UCSD-AML1 (cell line): ENCODE results near the gene PLEKHA4.
"Not testable (repeated sequence)": the region's sequence is repeated elsewhere in the genome, so short reads cannot be mapped to it uniquely, and the experiment has no call there.

Experiments used
- DNase-seq: peaks from one replicate; lab custom pipeline; 2025; ENCODE audit not compliant: unreplicated experiment; lab: John Stamatoyannopoulos, UW

PLEKHA4 gene

DNA sequence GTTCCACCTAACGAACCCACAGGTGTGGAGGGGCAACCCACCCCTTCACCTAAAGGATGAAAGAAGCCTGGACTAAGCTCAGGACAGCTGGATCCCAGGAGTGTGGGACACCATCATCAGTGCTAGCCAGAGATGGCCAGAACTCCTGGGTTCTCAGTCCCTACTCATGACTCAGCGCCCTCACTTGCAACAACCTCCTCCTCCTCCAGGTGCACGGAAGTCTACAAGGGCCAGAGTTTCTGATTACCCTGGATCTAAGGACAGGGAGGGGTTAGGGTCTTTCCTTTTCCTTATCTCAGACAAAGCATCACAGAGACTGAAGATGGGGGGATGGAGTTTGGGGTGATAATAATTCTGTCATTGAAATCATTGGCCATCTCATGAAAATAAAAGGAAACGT, 22.1 kb upstream of the PLEKHA4 start:
- no peak for DNase-seq

DNA sequence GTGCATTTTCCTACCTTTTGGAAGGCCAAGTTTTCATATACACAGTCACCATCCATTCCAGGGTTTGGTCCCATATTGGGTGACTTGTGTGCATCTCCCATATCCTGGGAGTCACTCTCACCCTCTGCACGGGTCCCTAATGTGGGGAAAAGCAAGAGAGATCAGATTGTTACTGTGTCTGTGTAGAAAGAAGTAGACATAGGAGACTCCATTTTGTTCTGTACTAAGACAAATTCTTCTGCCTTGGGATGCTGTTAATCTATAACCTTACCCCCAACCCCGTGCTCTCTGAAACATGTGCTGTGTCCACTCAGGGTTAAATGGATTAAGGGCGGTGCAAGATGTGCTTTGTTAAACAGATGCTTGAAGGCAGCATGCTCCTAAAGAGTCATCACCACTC, 21.1 kb upstream of the PLEKHA4 start:
- not testable (repeated sequence) for DNase-seq

DNA sequence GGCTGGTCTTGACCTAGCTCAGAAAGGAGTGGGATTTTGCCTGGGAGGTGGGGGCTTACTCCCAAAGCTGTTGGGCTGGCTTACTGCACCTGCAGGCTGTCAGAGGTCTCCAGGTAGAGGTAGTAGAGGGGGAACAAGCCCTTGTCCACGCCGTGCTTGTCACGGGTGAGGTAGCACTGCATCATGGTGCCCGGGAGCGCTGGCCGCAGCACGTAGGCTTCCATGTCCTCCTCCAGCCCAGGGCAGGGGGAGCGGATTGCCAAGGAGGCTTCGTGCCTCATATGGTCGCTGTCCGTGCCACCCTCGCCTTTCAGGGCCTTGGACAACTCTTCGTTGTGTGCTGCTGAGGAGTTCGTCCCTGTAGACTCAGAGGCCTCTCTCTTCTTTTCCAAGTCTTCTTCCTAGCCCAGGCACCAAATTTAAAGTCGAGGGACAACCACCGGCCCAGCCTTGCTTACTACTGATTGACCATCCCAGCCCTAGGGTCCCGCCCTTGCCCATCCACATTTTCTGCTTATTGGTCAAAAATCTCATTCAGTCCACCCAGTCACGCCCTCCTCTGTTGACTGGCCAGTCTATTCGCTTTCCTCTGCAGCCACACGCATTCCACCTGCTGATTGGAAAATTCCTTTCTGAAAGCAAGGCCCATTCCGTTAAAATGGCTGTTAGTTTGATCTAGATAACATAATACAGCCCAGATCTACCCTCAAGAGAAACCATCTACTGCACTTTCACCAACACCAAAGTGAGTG, 19.6 kb upstream of the PLEKHA4 start:
- DNase-seq: no peak

DNA sequence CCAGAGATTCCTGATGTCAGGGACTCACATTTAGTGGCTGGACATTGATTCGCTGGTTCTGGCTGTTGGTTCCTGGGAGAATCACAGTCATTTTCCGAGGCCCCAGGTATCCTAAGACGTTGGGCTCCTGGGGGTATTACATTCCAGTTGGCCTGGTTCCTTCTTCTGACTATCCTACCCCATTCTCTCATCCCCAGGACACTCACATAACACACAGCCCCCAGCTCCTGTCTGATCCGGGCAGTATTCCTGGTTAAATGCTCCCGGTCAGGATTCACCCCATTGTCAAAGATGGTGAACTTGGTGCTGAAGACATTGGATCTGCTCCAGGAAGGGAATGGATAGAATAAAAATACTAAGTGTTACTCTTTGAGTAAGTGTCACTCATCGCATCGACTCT, 15.3 kb upstream of the PLEKHA4 start:
- DNase-seq: no peak

DNA sequence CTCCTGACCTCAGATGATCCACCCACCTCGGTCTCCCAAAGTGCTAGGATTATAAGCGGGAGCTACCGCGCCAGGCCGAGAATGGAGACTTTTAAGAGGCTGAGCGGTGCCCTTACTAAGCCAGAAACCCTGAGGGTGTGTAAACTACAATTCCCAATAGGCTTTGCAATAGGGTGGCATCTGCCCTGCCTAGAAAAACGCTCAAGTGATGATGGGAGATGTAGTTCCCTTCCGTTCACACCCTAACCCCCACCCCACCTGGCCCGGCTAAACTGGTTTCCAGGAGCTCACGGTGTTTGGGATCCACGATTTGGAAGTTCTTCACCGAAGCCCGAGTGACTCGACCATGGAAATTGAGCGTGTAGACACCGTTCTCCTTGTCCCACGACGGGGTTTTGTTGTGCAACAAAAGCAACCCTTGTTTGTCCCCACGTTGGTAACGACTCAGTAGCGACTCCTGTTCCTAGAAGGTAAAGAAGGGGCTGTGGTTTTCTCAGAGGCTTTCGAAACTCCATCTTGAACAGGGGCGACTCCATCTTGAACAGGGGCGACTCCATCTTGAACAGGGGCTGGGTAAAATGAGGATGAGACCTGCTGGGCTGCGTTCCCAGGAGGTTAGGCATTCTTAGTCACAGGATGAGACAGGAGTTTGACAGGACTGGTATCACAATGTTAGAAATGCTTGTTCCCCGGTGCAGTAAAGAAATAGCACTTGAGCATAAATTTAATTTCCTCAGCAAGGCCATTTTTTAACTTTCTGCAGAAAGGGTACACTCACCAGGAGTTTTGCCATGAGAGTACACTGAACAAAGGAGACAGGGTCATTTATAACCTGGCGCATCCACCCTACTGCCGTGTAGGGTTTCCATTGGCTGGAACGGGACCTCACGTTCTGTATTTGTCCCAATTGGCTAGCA, 13.6 kb upstream of the PLEKHA4 start:
- DNase-seq: no peak

DNA sequence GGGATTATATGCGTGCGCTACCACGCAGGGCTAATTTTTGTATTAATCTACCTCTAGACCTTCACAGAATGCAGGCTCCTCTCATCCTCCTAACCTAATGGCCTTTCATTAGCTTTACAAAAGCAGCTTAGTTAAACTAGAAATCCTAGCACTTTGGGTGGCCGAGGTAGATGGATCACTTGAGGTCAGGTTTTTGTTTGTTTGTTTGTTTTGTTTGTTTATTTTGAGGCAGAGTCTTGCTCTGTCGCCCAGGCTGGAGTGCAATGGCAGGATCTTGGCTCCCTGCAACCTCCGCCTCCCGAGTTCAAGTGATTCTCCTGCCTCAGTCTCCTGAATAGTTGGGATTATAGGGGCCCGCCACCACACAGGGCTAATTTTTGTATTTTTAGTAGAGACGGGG, 11.3 kb upstream of the PLEKHA4 start:
- not testable (repeated sequence) for DNase-seq

DNA sequence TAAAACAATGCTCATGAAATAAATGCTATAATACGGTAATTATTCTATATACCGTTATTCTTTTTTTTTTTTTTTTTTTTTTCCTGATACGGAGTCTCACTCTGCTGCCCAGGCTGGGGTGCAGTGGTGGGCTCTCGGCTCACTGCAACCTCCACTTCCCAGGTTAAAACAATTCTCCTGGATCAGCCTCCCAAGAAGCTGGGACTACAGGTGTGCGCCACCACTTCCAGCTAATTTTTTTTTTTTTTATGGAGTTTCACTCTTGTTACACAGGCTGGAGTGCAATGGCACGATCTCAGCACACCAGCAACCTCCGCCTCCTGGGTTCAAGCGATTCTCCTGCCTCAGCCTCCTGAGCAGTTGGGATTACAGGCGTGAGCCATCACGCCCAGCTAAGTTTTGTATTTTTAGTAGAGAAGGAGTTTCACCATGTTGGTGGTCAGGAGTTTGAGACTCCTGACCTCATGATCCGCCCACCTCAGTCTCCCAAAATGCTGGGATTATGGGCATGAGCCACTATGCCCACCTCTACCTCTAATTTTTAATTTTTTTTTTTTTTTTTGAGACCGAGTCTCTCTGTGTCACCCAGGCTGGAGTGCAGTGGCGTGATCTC, 10.7 kb upstream of the PLEKHA4 start:
- no peak for DNase-seq

DNA sequence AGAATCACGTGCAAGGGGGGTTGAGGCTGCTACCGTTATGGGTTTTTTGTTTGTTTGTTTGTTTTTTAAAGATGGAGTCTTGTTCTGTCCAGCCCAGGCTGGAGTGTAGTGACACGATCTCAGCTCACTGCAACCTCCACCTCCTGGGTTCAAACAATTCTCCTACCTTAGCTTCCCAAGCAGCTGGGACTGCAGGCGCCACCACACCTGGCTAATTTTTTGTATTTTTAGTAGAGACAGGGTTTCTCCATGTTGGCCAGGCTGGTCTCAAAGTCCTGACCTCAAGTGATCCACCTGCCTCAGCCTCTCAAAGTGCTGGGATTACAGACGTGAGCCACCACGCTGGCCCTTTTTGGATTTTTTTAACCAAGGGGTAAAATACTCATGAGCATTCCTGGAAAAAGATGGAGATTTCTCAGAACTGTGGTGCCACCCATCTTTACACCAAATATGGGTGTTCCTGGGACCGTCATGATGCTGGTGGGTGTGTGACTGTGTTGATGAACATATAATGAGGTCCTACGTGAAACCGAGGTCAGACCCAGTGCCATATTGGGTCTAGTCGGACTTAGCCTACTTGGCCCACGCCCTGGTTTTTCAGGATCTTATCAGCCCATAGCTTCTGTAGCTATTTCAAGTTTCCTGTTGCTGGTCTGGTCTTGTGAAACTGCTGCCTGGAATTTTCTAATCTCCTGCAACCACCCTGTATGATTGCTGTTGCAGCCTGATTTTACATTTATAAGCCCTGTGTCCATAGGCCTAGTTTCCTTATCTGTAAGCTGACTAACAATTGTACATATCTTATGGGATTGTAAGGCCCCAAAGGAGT, 10.0 kb upstream of the PLEKHA4 start:
- DNase-seq: peak; percentile 70

DNA sequence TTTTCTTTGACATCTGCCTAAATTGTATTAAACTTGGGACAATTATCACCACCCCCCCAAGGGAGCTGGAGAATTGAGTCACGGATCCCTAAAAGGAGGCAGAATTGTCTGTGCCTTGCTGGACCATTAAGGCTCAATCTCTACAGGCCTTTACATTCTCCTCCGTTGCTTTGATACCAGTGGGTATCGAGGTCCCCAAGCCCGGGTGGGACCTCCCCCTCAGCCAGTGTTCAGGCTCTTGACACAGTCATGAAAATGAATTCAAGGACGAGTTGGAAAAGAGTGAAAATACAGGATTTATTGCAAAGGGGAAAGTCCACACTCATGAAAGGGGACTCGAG, 9.4 kb upstream of the PLEKHA4 start:
- DNase-seq: no peak

DNA sequence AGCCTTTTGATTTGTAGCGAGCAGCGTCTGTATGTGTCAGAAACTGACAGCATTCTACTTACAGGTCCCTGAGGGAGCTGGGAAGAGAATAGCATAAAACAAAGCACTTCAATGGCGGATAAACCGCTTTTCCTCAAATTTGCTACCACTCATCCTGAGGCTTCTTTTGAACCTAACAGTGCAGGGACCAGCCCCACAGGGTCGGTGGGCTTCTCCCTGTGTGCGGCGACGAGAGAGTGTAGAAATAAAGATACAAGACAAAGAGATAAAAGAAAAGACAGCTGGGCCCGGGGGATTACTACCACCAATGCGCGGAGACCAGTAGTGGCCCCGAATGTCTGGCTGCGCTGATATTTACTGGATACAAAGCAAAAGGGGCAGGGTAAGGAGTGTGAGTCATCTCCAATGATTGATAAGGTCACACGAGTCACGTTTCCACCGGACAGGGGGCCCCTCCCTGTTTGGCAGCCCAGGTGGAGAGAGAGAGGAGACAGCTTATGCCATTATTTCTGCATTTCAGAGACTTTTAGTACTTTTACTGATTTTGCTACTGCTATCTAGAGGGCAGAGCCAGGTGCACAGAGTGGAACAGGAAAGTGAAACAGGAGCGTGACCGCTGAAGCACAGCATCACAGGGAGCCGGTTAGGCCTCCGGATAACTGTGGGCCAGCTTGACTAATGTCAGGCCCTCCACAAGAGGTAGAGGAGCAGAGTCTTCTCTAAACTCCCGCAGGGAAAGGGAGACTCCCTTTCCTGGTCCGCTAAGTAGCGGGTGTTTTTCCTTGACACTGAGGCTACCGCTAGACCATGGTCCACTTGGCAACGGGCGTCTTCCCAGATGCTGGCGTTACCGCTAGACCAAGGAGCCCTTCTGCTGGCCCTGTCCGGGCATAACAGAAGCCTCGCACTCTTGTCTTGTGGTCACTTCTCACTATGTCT, 7.9 kb upstream of the PLEKHA4 start:
- not testable (repeated sequence) for DNase-seq

DNA sequence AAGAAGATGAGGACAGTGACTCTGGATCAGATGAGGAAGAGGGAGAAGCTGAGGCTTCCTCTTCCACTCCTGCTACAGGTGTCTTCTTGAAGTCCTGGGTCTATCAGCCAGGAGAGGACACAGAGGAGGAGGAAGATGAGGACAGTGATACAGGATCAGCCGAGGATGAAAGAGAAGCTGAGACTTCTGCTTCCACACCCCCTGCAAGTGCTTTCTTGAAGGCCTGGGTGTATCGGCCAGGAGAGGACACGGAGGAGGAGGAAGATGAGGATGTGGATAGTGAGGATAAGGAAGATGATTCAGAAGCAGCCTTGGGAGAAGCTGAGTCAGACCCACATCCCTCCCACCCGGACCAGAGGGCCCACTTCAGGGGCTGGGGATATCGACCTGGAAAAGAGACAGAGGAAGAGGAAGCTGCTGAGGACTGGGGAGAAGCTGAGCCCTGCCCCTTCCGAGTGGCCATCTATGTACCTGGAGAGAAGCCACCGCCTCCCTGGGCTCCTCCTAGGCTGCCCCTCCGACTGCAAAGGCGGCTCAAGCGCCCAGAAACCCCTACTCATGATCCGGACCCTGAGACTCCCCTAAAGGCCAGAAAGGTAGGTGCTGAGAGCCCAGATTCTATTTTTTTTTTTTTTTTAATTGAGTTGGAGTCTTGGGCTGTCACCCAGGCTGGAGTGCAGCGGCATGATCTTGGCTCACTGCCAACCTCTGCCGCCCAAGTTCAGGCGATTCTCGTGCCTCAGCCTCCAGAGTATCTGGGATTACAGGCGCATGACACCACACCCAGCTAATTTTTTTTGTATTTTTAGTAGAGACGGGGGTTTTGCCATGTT, 6.1 kb upstream of the PLEKHA4 start:
- peak; percentile 28 for DNase-seq

DNA sequence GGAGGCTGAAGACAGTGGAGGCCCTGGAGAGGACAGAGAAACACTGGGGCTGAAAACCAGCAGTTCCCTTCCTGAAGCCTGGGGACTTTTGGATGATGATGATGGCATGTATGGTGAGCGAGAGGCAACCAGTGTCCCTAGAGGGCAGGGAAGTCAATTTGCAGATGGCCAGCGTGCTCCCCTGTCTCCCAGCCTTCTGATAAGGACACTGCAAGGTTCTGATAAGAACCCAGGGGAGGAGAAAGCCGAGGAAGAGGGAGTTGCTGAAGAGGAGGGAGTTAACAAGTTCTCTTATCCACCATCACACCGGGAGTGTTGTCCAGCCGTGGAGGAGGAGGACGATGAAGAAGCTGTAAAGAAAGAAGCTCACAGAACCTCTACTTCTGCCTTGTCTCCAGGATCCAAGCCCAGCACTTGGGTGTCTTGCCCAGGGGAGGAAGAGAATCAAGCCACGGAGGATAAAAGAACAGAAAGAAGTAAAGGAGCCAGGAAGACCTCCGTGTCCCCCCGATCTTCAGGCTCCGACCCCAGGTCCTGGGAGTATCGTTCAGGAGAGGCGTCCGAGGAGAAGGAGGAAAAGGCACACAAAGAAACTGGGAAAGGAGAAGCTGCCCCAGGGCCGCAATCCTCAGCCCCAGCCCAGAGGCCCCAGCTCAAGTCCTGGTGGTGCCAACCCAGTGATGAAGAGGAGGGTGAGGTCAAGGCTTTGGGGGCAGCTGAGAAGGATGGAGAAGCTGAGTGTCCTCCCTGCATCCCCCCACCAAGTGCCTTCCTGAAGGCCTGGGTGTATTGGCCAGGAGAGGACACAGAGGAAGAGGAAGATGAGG, 5.3 kb upstream of the PLEKHA4 start:
- DNase-seq: peak; percentile 37

DNA sequence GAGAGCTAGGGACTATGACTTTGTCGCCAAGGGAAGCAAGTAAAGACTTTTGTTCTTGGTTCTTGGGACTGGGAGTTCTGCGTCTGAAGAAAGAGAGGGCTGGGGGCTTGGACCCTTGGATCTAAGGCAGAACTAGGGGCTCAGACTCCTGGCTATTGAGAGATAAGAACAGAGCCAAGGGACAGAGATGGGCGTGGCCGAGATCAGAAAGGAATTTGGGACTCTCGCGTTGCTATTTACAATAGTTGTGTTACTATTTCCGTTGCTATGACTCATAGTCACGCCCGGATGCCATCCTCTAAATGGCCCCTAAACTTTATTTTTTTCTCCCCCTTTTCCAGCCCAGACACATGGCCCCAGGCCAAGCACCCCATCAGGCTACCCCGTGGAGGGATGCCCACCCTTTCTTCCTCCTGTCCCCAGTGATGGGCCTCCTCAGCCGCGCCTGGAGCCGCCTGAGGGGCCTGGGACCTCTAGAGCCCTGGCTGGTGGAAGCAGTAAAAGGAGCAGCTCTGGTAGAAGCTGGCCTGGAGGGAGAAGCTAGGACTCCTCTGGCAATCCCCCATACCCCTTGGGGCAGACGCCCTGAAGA, 4.6 kb upstream of the PLEKHA4 start:
- peak; percentile 70 for DNase-seq

DNA sequence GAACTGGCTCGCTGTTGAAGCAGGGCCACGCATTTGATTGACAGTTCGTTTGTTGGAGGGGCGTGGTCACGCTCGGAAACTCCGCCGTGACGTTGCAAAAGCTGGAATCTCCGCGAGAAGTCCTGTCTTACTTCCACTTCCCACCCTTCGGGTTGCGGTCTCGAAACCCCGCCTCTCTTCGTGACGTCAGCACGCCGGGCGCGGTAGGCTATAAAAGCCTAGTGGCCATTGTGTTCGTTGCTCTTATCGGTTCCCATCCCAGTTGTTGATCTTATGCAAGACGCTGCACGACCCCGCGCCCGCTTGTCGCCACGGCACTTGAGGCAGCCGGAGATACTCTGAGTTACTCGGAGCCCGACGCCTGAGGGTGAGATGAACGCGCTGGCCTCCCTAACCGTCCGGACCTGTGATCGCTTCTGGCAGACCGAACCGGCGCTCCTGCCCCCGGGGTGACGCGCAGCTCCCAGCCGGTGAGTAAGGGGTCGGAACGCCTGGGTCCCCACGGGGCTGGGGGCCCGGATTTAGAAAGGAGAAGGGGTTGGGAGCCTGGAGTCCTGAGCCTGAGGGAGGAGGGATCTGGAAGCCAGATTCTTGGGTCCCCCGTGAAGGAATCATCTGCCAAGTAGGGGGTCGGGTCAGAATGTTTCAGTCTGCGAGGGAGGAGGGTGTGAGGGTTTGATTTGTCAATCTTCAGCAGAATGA, 3.9 kb upstream of the PLEKHA4 start, which contains the start of gene PPP1R15A:
TSS of gene PPP1R15A (plus strand) at position 240 of the 702 bp plus-strand sequence. CDS start 813 bp downstream, outside the sequence.
- peak; percentile 98 for DNase-seq

DNA sequence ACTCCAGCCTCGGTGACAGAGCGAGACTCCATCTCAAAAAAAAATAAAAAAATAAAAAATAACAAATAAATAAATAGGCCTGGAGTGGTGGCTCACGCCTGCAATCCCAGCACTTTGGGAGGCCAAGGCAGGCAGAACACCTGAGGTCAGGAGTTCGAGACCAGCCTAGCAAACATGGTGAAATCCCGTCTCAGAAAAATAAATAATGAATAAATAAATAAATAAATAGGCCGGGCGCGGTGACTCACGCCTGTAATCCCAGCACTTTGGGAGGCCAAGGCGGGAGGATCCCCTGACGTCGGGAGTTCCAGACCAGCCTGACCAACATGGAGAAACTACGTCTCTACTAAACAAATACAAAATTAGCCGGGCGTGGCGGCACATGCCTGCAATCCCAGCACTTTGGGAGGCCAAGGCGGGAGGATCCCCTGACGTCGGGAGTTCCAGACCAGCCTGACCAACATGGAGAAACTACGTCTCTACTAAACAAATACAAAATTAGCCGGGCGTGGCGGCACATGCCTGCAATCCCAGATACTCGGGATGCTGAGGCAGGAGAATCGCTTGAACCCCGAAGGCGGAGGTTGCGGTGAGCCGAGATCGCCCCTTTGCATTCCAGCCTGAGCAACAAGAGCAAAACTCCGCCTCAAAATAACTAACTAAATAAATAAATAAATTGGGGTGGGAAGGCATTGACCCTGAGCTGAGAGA, 3.2 kb upstream of the PLEKHA4 start:
- DNase-seq: not testable (repeated sequence)

DNA sequence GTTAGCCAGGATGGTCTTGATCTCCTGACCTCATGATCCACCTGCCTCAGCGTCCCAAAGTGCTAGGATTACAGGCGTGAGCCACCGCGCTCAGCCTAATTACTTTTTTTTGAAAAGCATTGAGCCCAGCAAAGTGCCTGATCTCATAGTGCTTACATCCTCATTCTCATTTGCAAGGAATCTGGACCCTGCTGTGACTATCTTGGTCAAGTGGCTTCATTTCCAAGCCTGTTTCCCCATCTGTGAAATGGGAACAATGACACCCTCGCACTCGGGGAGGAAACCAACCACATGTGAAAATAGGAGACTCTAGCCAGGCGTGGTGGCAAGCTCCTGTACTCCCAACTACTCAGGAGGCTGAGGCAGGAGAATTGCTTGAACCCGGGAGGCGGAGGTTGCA, 1.6 kb upstream of the PLEKHA4 start:
- DNase-seq: no peak
